HG03139 (cell line): ENCODE measurements around the gene CFAP77.

ENCODE experiments used
- ATAC-seq: cut with Tn5 transposase; IDR thresholded peaks from one replicate; pipeline ENCODE4 v1.9.1; 2021; ENCODE audit not compliant: unreplicated experiment

The CFAP77 gene

DNA sequence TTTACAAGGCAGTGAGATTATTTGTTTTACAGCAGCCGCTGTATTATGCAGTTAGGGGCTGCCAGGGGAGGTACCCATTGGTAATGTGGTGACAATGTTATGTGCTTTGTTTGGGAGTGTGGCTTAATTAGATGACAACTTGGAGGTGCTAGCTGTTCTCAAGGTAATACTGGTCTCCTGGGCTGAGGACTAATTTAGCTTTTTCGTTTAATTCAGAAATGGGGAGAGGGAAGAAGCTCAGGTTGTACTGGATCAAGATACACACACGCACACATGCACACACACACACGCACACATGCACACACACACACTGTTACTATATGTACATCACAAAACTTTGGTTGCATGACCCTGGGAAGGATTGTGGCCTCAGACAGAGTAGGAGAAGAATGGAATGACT is 37.9 kb downstream of the CFAP77 start:
- ATAC-seq = no peak

DNA sequence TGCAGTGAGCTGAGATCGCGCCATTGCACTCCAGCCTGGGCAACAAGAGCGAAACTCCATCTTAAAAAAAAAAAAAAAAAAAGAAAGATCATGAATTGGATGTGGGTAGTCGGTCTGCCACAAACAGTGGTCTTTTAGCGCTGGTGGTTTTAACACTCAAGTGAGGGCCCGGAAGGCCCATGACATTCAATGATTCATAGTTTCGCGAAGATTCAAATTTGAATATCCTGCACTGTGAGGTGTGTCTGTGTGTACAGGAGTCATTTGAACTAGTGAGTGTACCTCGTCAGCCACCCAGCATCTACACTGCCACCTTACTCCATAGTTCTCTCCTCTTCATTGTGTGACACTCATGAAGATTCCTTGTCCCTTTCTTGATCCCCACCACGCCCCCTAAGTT is 41.3 kb downstream of the CFAP77 start:
- ATAC-seq = no peak

DNA sequence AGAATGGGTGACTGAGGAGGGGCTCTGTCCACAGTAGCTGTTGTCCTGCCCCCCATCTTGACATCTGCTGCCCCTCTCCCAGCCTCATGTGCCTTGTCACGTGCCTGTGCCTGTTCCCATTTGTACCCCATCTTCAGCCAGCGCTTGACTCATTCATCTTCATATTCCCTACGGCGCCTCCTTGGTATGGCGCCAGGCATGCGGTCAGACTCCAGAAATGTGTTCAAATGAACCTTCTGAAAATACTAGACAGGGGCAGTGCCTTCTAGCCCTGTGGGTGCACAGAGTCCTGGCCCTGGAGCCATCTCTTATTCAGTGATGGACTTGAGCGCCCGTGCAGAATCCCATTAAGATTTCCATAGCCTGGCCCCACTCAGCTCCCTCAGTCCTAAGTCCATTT is 46.2 kb downstream of the CFAP77 start:
- no peak for ATAC-seq

DNA sequence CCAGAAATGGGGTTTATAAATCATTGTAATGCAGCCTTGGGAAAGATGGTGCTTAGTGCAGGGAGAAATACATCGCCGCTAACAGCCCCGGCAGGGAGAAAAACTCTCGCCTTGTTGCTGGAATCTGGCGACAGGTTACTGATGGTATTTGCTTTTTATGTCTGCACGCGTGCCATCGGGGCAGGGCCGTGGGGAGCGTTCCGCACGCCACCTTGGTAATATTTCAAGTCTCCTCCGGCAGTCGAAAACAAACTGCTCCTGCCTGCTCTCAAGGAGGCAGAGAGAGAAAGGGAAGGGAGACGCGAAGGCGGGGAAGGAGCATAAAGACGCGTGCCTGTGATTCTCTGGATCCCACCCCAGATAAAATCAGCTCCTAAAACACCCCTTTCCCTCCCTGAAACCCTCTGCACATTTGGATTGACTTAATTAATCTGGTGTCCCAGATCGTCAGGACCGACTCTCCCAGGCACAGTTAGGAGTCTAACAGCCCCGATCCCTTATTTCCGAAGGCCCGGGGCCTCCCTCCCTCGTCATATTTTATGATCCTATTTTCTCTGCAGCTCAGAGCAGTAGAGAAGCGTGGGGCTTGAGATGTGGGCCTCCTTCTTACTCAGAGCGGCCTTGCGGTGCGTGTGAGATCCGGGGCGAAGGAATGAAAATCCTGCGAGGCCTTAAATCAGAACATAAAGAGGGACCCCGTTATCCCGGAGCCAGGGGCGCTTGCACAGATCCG is 47.7 kb downstream of the CFAP77 start:
- ATAC-seq = no peak

- no peak for ATAC-seq
Measured at GRCh38 chr9:132458432-132458831, 48.4 kb downstream of the CFAP77 start.

DNA sequence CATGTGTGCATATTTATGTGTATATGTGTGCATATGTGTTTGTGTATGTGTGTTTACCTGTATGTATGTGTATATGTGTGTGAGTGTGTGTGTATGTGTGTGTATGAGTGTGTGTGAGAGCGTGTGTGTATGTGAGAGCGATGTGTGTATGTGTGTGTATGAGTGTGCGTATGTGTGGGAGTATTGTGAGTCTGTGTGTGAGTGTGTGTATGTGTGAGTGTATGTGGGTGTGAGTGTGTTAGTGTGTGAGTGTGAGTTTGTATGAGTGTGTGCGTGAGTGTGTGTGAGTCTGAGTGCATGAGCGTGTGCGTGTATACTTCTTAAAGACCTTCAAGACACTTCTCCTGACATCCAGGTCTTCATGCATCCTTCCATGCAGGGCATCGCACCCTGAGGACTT is 49.6 kb downstream of the CFAP77 start:
- ATAC-seq = no peak

GRCh38 chr9:132460240-132460639 is 50.2 kb downstream of the CFAP77 start:
- no peak for ATAC-seq

DNA sequence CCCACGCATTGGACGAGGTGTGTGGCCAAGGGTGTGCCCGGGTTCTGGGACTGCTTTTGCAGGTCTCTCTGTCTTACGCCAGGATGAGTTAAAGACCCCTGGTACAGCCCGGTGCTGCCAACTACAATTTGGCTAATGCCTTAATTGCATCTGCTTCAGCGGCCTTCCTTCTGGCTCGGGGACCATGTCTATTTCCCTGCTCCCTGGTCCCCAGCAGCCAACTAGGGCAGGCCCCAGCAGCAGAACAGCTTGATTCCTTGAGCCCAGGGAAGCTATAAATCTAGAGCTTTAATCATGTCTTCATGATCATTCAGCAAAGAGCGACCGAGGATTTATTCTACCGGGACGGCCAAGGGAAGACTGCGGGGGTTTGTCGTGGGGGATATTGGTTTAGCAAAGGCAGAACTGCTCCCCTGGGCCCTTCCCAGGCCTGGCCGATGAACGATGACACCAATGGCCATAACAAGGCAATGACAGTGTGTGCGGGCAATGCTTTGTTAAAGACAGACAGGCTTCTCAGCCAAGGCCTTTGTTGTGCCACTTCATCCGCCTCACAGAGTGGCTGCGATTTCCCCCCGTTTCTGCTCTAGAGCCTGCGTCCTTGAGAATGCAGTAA is 51.4 kb downstream of the CFAP77 start:
- no peak for ATAC-seq

DNA sequence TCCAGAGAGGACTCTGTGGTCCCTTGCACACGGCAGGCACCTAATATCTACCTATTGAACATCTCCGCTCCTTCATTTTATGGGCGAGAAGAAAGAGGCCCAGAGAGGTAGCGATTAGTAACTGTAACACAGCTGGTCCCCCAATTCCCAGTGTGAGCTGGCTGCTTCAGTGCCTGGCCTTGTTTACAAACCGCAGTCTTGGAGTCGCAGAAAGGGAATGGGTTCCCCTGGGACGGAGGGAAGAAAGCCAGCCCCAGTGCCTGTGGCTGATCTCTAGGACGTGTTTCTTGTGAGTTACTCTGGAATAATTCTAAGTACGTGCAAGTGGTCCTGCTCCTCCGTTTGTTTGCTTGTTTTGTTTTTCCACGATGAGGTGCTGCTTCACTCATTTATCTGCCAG is 52.0 kb downstream of the CFAP77 start:
- no peak for ATAC-seq

GRCh38 chr9:132464547-132464946 is 54.5 kb downstream of the CFAP77 start:
- ATAC-seq = no peak

DNA sequence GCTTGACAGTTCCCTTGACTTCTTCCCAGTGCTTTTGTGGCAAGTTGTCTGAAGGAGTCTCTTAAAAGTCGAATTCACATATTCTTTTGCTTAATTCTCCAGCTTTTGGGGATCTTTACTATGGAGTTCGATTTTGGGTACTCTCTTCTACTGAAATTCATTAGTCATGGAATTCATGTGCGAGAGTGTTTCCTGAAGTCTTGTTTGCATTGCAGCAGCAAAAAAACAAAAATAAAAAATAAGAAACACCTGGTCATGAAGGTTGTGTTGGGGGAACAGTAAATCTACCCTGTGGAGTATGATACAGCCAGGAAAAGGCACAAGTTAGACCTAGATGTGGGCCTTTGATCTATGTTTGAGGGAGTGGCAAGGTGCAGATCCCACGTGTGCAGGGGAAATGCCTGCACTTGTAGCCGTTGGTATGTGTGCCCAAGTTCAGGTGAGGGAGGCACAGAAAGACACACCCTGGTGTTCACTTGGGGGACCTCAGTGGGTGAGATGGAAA is 55.2 kb downstream of the CFAP77 start:
- no peak for ATAC-seq

GRCh38 chr9:132472199-132472598 is 62.2 kb downstream of the CFAP77 start:
- no peak for ATAC-seq

GRCh38 chr9:132472599-132472998 is 62.6 kb downstream of the CFAP77 start:
- no peak for ATAC-seq

DNA sequence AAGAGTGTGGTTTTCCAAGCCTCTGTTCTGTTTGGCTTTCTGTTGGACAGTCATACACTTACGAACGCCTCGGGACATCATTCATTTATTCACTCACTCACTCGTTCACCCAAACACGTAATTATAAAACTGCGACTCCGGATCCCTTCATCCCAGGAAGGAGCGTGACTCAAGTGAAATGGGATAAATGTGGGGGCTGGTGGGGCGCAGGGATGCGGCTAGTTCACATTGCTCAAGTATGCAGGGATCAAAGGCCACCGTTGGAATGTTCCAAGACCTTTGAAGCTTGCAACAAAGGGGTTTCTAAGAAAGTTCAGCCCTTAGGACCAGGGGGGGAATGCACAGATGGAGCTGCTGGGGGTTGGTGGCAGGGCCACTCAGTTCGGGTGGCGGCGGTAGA is 64.2 kb downstream of the CFAP77 start:
- no peak for ATAC-seq

DNA sequence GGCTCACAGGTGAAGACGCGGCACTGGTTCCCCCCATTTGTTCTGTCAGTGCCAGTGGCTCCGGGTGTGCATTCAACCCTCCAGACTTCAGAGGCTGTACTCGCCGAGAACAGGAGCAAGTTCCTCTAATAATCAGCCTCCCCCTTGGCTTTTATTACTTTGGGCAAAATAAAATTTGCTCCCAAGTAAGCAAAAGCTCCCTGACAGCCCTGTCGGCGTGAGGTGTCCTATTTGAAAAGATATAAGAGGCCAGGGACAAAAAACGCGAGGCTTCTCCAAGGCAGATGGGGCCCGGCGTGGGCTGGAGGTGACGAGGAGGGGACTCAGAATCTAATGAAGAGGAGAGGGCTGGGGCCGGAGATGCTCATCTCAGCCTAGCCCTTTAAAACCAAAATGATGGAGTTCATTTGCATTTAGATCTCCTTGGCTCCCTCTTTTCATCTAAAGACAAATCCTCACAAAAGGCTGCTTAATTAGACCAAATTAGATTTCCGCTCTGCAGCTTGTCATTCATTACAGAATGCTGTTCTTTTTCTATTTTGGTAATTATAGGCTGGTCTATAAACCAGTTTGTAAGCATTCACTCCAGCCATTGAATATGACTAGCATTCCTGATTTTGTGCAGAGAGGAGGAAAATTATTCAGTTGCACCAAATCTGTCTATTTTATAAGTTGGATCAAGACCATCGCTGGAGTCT is 68.5 kb downstream of the CFAP77 start:
- no peak for ATAC-seq

DNA sequence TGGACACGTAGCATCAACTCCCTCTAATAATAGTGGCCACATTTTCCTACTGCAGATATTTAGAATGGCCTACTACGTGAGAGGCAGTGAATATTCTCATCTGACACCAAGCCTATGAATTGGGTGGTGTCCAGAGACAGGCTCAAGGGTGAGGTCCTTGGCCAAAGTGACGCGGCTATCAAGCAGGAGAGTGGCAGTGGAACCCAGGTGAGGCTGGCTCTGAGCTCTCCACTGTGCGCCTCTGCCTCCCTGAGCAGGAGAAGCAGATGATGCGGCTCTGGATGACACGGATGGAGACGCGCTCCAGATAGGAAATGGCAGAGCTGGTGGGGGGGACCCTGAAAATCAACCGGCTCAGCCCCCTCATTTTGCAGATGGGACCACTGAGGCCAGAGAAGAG is 69.7 kb downstream of the CFAP77 start:
- no peak for ATAC-seq

DNA sequence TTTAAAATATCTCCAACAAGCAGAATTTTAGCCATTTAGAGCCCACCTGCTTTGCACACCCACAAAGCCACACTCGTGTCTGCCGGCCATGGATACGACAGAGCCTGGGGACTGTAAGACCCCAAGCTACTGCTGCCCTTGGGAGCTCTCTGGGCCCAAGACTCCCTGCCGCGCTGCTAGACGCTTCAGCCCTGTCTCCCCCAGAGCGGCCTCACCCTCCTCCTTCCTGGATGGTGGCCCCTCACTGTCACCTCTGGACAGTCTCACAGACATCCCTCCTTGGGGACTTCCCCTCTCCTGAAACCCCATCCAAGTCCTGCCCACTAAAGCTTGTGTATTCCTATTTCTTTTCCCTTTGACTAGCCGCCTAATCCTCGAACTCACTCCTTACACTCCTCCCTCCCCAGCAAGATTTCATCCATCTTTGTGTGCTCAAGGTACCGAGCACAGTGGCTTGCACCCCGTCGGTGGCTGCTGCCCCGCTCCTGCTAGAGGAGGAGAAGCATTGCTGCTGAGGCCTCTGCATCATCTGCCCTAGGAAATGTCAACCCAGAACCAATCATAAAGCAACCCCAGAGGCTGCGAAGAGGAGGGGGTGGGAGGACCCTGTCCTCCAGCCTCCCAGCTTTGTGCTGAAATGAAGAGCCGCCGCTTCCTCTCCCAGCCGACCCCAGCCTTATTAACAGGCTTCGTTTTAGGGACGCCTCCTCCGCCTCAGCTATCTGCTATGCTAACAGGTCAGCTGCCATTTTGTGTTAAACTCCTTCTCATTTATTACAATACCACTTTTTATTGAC is 71.2 kb downstream of the CFAP77 start:
- ATAC-seq = no peak

DNA sequence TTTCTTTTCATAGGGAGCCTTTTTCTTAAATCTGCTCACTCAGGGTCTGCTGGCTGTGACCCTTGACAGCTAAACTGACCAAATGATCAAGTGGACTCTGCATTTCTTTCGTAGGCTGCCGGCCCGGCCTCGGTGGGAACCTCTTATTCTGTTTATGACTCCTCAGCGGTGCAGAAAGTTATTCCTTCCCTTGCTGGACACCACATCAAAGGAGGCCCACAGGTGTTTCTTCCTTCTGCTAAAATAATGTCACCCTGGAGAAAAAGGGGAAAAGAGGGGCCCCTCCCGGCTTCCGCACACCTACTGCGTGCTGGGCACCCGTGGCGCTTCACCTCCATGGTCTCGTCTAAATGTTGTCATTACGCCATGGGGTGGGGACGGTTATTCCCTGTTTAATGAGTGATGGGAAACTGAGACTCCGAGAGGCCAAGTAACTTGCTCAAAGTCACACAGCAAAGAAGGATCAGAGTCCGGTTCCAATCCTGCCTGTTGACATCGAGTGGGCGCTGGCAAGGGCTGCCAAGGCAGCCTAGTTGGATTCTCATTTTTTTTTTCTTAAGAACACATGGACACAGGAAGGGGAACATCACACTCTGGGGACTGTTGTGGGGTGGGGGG is 72.3 kb downstream of the CFAP77 start:
- ATAC-seq = no peak

DNA sequence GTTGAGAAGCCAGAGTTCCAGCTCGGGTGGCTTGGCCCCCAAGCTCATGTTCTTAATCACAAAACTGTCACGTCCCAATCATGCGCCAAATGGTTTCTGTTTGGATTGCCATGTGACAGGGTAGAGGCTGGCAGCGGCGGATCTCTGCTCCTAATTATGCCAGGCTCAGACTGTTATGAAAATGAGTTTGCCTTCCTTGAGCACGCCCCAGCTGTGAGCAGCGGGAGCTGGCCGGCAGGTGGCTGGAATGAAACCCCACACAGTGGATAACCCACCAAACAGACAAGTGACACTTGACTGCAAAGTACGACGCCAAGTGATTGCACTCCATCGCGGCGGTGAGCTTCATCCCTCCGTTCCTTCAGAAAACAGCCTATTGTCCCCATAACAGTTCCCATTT is 75.4 kb downstream of the CFAP77 start:
- ATAC-seq = no peak

GRCh38 chr9:132486706-132487350 is 76.8 kb downstream of the CFAP77 start:
- ATAC-seq = no peak
